Gastroesophageal sphincter (tissue), 3 donors: ENCODE results near the gene SNAI1.

Source experiments
- EP300 ChIP-seq: sonication (generic); formaldehyde crosslinking; IDR thresholded peaks from one replicate; pipeline ENCODE4 v1.6.1; 2017; ENCODE audit warnings: antibody characterized with exemption, mild to moderate bottlenecking
- POLR2A ChIP-seq, 2 donors: fragments of 450-650 bp; IDR thresholded peaks; one replicate each; pipeline ENCODE4 v1.6.1; 2017; ENCODE audit warnings: antibody characterized with exemption in 2 of 2, mild to moderate bottlenecking in 2 of 2, moderate library complexity in 1 of 2
- POLR2AphosphoS5 ChIP-seq: sonication (generic); formaldehyde crosslinking; IDR thresholded peaks from one replicate; pipeline ENCODE4 v1.6.1; 2017; ENCODE audit warnings: antibody characterized with exemption
- TF ChIP-seq, protein P1 (sequence below), 4 experiments: fragments of 200-600 bp in 2 of 4; fragments of 450-650 bp in 2 of 4; sonication (generic) in 1 of 4; IDR thresholded peaks; one replicate each; pipeline ENCODE4 v1.5.1; 2017 to 2019; ENCODE audit warnings: antibody characterized with exemption in 4 of 4, mild to moderate bottlenecking in 2 of 4, moderate library complexity in 2 of 4

DNA sequence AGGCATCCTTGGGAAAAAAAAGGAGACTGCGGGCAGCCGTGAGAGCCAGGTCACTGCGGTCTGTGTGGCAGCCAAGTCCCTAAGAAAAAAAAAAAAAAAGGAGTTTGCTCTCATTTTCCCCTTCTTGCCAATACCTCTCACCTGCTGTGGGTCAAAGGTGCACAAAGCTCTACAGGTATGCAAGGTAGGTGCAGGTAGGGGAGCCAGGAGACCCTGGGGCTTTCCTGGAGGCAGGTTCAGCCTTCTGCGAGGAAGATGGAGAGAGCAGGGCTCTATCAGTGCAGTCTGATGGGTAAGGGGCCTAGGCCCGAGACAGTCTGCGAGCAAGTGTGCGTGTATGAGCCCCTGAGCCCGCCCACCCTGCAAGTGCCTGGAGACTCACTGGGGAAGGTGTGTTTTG lies 12.3 kb upstream of the SNAI1 start:
- no peak for TF ChIP-seq EP300
- TF ChIP-seq, protein P1, sequence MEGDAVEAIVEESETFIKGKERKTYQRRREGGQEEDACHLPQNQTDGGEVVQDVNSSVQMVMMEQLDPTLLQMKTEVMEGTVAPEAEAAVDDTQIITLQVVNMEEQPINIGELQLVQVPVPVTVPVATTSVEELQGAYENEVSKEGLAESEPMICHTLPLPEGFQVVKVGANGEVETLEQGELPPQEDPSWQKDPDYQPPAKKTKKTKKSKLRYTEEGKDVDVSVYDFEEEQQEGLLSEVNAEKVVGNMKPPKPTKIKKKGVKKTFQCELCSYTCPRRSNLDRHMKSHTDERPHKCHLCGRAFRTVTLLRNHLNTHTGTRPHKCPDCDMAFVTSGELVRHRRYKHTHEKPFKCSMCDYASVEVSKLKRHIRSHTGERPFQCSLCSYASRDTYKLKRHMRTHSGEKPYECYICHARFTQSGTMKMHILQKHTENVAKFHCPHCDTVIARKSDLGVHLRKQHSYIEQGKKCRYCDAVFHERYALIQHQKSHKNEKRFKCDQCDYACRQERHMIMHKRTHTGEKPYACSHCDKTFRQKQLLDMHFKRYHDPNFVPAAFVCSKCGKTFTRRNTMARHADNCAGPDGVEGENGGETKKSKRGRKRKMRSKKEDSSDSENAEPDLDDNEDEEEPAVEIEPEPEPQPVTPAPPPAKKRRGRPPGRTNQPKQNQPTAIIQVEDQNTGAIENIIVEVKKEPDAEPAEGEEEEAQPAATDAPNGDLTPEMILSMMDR (IDR thresholded peaks at IDR 0.05): no peak
- TF ChIP-seq POLR2A (IDR thresholded peaks at IDR 0.05): no peak
- TF ChIP-seq POLR2AphosphoS5: no peak
